EL (cell line): ENCODE measurements around the gene NRXN3.
"Not testable (repeated sequence)": the region's sequence is repeated elsewhere in the genome, so short reads cannot be mapped to it uniquely, and the experiment has no call there.

ENCODE experiments used
- DNase-seq: peaks from one replicate; pipeline ENCODE4 v3.0.0-alpha.2; 2016

Gene NRXN3

GRCh38 chr14:78970677-78971076 lies 800.5 kb downstream of the NRXN3 start:
- no peak for DNase-seq

GRCh38 chr14:78972440-78972839 lies 802.3 kb downstream of the NRXN3 start:
- DNase-seq: no peak

GRCh38 chr14:78974691-78975090 lies 804.5 kb downstream of the NRXN3 start:
- DNase-seq: peak; percentile 59

GRCh38 chr14:78975734-78976133 lies 805.6 kb downstream of the NRXN3 start:
- DNase-seq: no peak

- no peak for DNase-seq
Measured at GRCh38 chr14:78978896-78979295, 808.7 kb downstream of the NRXN3 start.

GRCh38 chr14:78982551-78982950 lies 812.4 kb downstream of the NRXN3 start:
- DNase-seq: no peak

GRCh38 chr14:78983126-78983525 lies 813.0 kb downstream of the NRXN3 start:
- DNase-seq: peak; percentile 33

- DNase-seq: no peak
Measured at GRCh38 chr14:78985668-78986381, 815.7 kb downstream of the NRXN3 start.

GRCh38 chr14:78986989-78987388 lies 816.8 kb downstream of the NRXN3 start:
- DNase-seq: no peak

GRCh38 chr14:78989221-78989620 lies 819.0 kb downstream of the NRXN3 start:
- no peak for DNase-seq

- no peak for DNase-seq
Measured at GRCh38 chr14:78992867-78993266, 822.7 kb downstream of the NRXN3 start.

- DNase-seq: peak; percentile 29
Measured at GRCh38 chr14:78997811-78998210, 827.6 kb downstream of the NRXN3 start.

- no peak for DNase-seq
Measured at GRCh38 chr14:79009286-79009685, 839.1 kb downstream of the NRXN3 start.

GRCh38 chr14:79011091-79011919 lies 841.1 kb downstream of the NRXN3 start:
- DNase-seq: peak; percentile 85

GRCh38 chr14:79011920-79012204 lies 841.7 kb downstream of the NRXN3 start:
- no peak for DNase-seq

GRCh38 chr14:79016828-79017505 lies 846.8 kb downstream of the NRXN3 start:
- DNase-seq: peak; percentile 98

GRCh38 chr14:79017561-79017960 lies 847.4 kb downstream of the NRXN3 start:
- no peak for DNase-seq

- peak; percentile 70 for DNase-seq
Measured at GRCh38 chr14:79018836-79019235, 848.7 kb downstream of the NRXN3 start.

- not testable (repeated sequence) for DNase-seq
Measured at GRCh38 chr14:79019898-79020297, 849.7 kb downstream of the NRXN3 start.

- no peak for DNase-seq
Measured at GRCh38 chr14:79021766-79022165, 851.6 kb downstream of the NRXN3 start.

GRCh38 chr14:79027138-79027537 lies 857.0 kb downstream of the NRXN3 start:
- no peak for DNase-seq

GRCh38 chr14:79028281-79028680 lies 858.1 kb downstream of the NRXN3 start:
- no peak for DNase-seq

GRCh38 chr14:79036441-79036840 lies 866.3 kb downstream of the NRXN3 start:
- DNase-seq: no peak

GRCh38 chr14:79037106-79037505 lies 866.9 kb downstream of the NRXN3 start:
- DNase-seq: no peak
